H1 (cell line): ENCODE measurements around the gene UBALD1. TPM values are rescaled to one million over a fixed set of nuclear protein-coding genes. Genes with fewer than 3 reads are reported as not detected.

Experiments used
- CTCF ChIA-PET: fragments of 300-600 bp; sonication (Branson Sonifier 250); formaldehyde crosslinking; loops from one replicate; lab custom pipeline; 2021; ENCODE audit not compliant: partially characterized antibody; lab: Charles Lee
- POLR2A ChIA-PET: fragments of 300-600 bp; sonication (Branson Sonifier 250); formaldehyde crosslinking; loops from one replicate; lab custom pipeline; 2021; ENCODE audit warnings: inconsistent platforms; ENCODE audit not compliant: partially characterized antibody; lab: Charles Lee
- DNase-seq, 2 experiments: peaks; one replicate each; pipeline versions ENCODE4 v3.0.0 to v3.0.0-alpha.2; 2010 to 2022; ENCODE audit warnings: low spot score in 2 of 2, low read depth in 1 of 2, mixed read lengths in 1 of 2
- FAIRE-seq: peaks from 2 replicates; lab custom pipeline; 2011; peaks lifted over from hg19 to GRCh38; lab: Jason Lieb, UNC
- H2AFZ ChIP-seq: 2 replicates; pipeline ENCODE4 v1.8.1; 2012; ENCODE audit warnings: low read length, inconsistent platforms
- H2AK5ac ChIP-seq: 2 replicates; pipeline ENCODE4 v1.6.1; 2013; ENCODE audit warnings: low read depth, low read length
- H2BK120ac ChIP-seq: replicated peaks from 2 replicates; pipeline ENCODE3; 2013; ENCODE audit warnings: low read depth, low read length, inconsistent platforms
- H2BK12ac ChIP-seq: 2 replicates; pipeline ENCODE4 v1.6.1; 2013; ENCODE audit warnings: low read depth, low read length
- H2BK15ac ChIP-seq: 2 replicates; pipeline ENCODE4 v1.6.1; 2013; ENCODE audit warnings: low read length
- H2BK20ac ChIP-seq: 2 replicates; pipeline ENCODE4 v1.6.1; 2013; ENCODE audit warnings: low read length
- H2BK5ac ChIP-seq: 2 replicates; pipeline ENCODE4 v1.6.1; 2013; ENCODE audit warnings: low read depth, low read length
- H3K14ac ChIP-seq: 2 replicates; pipeline ENCODE4 v1.6.1; 2013; ENCODE audit warnings: inconsistent platforms; ENCODE audit not compliant: insufficient read length
- H3K18ac ChIP-seq: 2 replicates; pipeline ENCODE4 v1.6.1; 2013; ENCODE audit warnings: low read length; ENCODE audit errors: extremely low read depth
- H3K23ac ChIP-seq: 2 replicates; pipeline ENCODE4 v1.6.1; 2013; ENCODE audit warnings: inconsistent platforms; ENCODE audit not compliant: insufficient read length
- H3K23me2 ChIP-seq: 2 replicates; pipeline ENCODE4 v1.6.1; 2013; ENCODE audit warnings: low read depth, low read length
- H3K27ac ChIP-seq: 2 replicates; pipeline ENCODE4 v1.6.1; 2011; ENCODE audit warnings: low read depth, low read length, inconsistent platforms
- H3K27me3 ChIP-seq, 4 experiments: replicated peaks in 1 of 4; 1 replicate in 1 of 4; 2 replicates in 3 of 4; pipeline versions ENCODE4 v1.6.1 to v1.8.1; 2011 to 2013; ENCODE audit warnings: low read length in 3 of 4, mild to moderate bottlenecking in 3 of 4, inconsistent platforms in 2 of 4, mixed read lengths in 2 of 4, moderate library complexity in 1 of 4; ENCODE audit not compliant: control insufficient read depth in 3 of 4, insufficient read depth in 3 of 4; ENCODE audit errors: extremely low read depth in 1 of 4
- H3K36me3 ChIP-seq, 4 experiments: 2 replicates each; pipeline versions ENCODE4 v1.6.1 to v1.8.1; 2011 to 2013; ENCODE audit warnings: mild to moderate bottlenecking in 4 of 4, low read length in 3 of 4, moderate library complexity in 2 of 4, control low read depth in 1 of 4, inconsistent platforms in 1 of 4; ENCODE audit not compliant: insufficient read depth in 4 of 4, control insufficient read depth in 2 of 4
- H3K4ac ChIP-seq: replicated peaks from 2 replicates; pipeline ENCODE3; 2013; ENCODE audit warnings: low read length, low read depth, mixed read lengths, inconsistent platforms; ENCODE audit not compliant: insufficient read length
- H3K4me1 ChIP-seq, 4 experiments: replicated peaks in 1 of 4; 1 replicate in 1 of 4; 2 replicates in 3 of 4; pipeline versions ENCODE4 v1.6.1 to v1.8.1; 2011 to 2013; ENCODE audit warnings: low read length in 3 of 4, inconsistent platforms in 2 of 4, mixed read lengths in 1 of 4; ENCODE audit not compliant: insufficient read depth in 4 of 4, control insufficient read depth in 3 of 4
- H3K4me2 ChIP-seq, 2 experiments: 2 replicates each; pipeline versions ENCODE4 v1.6.1 to v1.8.1; 2011 to 2013; ENCODE audit warnings: low read depth in 2 of 2, low read length in 2 of 2, control low read depth in 1 of 2, inconsistent platforms in 1 of 2, mild to moderate bottlenecking in 1 of 2; ENCODE audit not compliant: insufficient read depth in 1 of 2
- H3K4me3 ChIP-seq, 4 experiments: fragments of 200-600, 300-600 bp in 1 of 4; sonication (generic), shearing (Covaris generic), sonication (Bioruptor Twin) in 1 of 4; 2 replicates each; pipeline versions ENCODE4 v1.5.1 to v1.8.1; 2011 to 2016; ENCODE audit warnings: low read length in 4 of 4, low read depth in 3 of 4, control low read depth in 2 of 4, inconsistent platforms in 2 of 4, mild to moderate bottlenecking in 2 of 4, mixed read lengths in 1 of 4, moderate library complexity in 1 of 4; ENCODE audit not compliant: insufficient read depth in 2 of 4; ENCODE audit errors: extremely low read depth in 1 of 4
- H3K56ac ChIP-seq: replicated peaks from 2 replicates; pipeline ENCODE3; 2013; ENCODE audit warnings: low read depth, mild to moderate bottlenecking, mixed read lengths, low read length, inconsistent platforms; ENCODE audit not compliant: insufficient read length
- H3K79me1 ChIP-seq: 2 replicates; pipeline ENCODE4 v1.6.1; 2013; ENCODE audit warnings: low read depth, low read length, control low read depth
- H3K79me2 ChIP-seq, 2 experiments: 2 replicates each; pipeline versions ENCODE4 v1.6.1 to v1.8.1; 2012 to 2013; ENCODE audit warnings: low read length in 2 of 2, mild to moderate bottlenecking in 2 of 2, inconsistent platforms in 1 of 2; ENCODE audit not compliant: insufficient read depth in 2 of 2, control insufficient read depth in 1 of 2
- H3K9ac ChIP-seq, 4 experiments: replicated peaks in 1 of 4; 1 replicate in 1 of 4; 2 replicates in 3 of 4; pipeline versions ENCODE4 v1.6.1 to v1.8.1; 2011 to 2013; ENCODE audit warnings: low read depth in 3 of 4, low read length in 3 of 4, control low read depth in 2 of 4, mild to moderate bottlenecking in 2 of 4, moderate library complexity in 2 of 4, inconsistent platforms in 1 of 4; ENCODE audit errors: extremely low read depth in 1 of 4
- H3K9me3 ChIP-seq, 2 experiments: 2 replicates each; pipeline versions ENCODE4 v1.6.1 to v1.8.1; 2012 to 2013; ENCODE audit warnings: mild to moderate bottlenecking in 2 of 2, moderate library complexity in 2 of 2, control low read depth in 1 of 2, inconsistent platforms in 1 of 2, low read depth in 1 of 2, low read length in 1 of 2, mixed read lengths in 1 of 2; ENCODE audit not compliant: insufficient read depth in 2 of 2
- H4K20me1 ChIP-seq, 2 experiments: replicated peaks in 1 of 2; 2 replicates each; pipeline versions ENCODE3 to v1.8.1; 2011 to 2013; ENCODE audit warnings: inconsistent platforms in 2 of 2, low read length in 2 of 2, mild to moderate bottlenecking in 1 of 2; ENCODE audit not compliant: insufficient read depth in 2 of 2, control insufficient read depth in 1 of 2
- H4K5ac ChIP-seq: 2 replicates; pipeline ENCODE4 v1.6.1; 2013; ENCODE audit warnings: low read length, low read depth, mixed read lengths, inconsistent platforms; ENCODE audit not compliant: insufficient read length
- H4K8ac ChIP-seq: 2 replicates; pipeline ENCODE4 v1.8.0; 2013; ENCODE audit warnings: mild to moderate bottlenecking, moderate library complexity, low read length, inconsistent platforms; ENCODE audit not compliant: insufficient read depth; ENCODE audit errors: extremely low read depth
- H4K91ac ChIP-seq: replicated peaks from 2 replicates; pipeline ENCODE3; 2013; ENCODE audit warnings: low read length, mixed read lengths, inconsistent platforms; ENCODE audit not compliant: insufficient read length
- BCL11A ChIP-seq, 2 experiments: IDR thresholded peaks; one replicate each; pipeline ENCODE4 v1.6.1; 2011; ENCODE audit warnings: low read depth in 2 of 2, low read length in 2 of 2, mild to moderate bottlenecking in 2 of 2
- CREB1 ChIP-seq: IDR thresholded peaks from 2 replicates; pipeline ENCODE4 v1.6.1; 2012; ENCODE audit warnings: inconsistent platforms
- GABPA ChIP-seq: IDR thresholded peaks from 2 replicates; pipeline ENCODE4 v1.6.1; 2011; ENCODE audit warnings: mild to moderate bottlenecking, low read length, moderate library complexity, borderline replicate concordance; ENCODE audit not compliant: insufficient read depth
- MAX ChIP-seq: IDR thresholded peaks from 2 replicates; pipeline ENCODE4 v1.6.1; 2012; ENCODE audit warnings: inconsistent platforms
- NANOG ChIP-seq: IDR thresholded peaks from 2 replicates; pipeline ENCODE4 v1.6.1; 2011; ENCODE audit warnings: low read length, low read depth, mild to moderate bottlenecking, inconsistent platforms; ENCODE audit not compliant: insufficient read depth, poor library complexity, severe bottlenecking
- POU5F1 ChIP-seq: IDR thresholded peaks from 2 replicates; pipeline ENCODE4 v1.6.1; 2011; ENCODE audit warnings: low read depth, mild to moderate bottlenecking, low read length, moderate library complexity
- RBBP5 ChIP-seq: IDR thresholded peaks from 2 replicates; pipeline ENCODE4 v1.7.1; 2012; ENCODE audit warnings: low read depth, mild to moderate bottlenecking, inconsistent platforms, low read length, moderate library complexity, borderline replicate concordance
- SIN3A ChIP-seq, 2 experiments: IDR thresholded peaks in 1 of 2; conservative IDR thresholded peaks in 1 of 2; 2 replicates each; pipeline ENCODE4 v1.6.1; 2011 to 2012; ENCODE audit warnings: low read length in 2 of 2, improper control_type of control experiment in 1 of 2, low read depth in 1 of 2, mild to moderate bottlenecking in 1 of 2
- TAF1 ChIP-seq: IDR thresholded peaks from 2 replicates; pipeline ENCODE4 v1.6.1; 2011; ENCODE audit warnings: mild to moderate bottlenecking, low read depth, low read length
- WGBS, 2 experiments: shearing (Covaris generic) in 1 of 2; methylation state at CpG; one replicate each; pipeline versions ENCODE4 v1.1.6 to v1.1.7; 2013 to 2015; ENCODE audit warnings: low lambda C conversion rate in 2 of 2, mixed read lengths in 2 of 2, inconsistent platforms in 1 of 2, low coverage in 1 of 2, missing lambda C conversion rate in 1 of 2; ENCODE audit not compliant: insufficient replicate concordance in 2 of 2, insufficient coverage in 1 of 2, insufficient read length in 1 of 2; ENCODE audit errors: extremely low coverage in 1 of 2, missing lambda C conversion rate in 1 of 2; 5-methylcytosine and 5-hydroxymethylcytosine counted together
- polyA plus RNA-seq, 7 experiments: library from polyadenylated mRNA; depleted of rRNA in 3 of 7; stranded (reverse) in 5 of 7; unstranded in 2 of 7; fragments of >200 nt in 5 of 7; fragments of 200-250 nt in 2 of 7; gene quantifications; 1 replicate in 5 of 7; 2 replicates in 1 of 7; 4 replicates in 1 of 7; pipeline versions ENCODE4 v1.2.1 to v1.2.3, GENCODE V29; 2011 to 2013; ENCODE audit warnings: missing spikeins in 2 of 7, mixed read lengths in 2 of 7
- total RNA-seq: library from RNA; stranded (reverse); fragmentation: NEBNext Ultra II Directional; extraction: Animal tissue kit (Norgen Biotek cat#: 25700); gene quantifications from 2 replicates; pipeline ENCODE4 v1.2.1, GENCODE V29; 2021
- TF ChIP-seq, protein P1 (sequence below): IDR thresholded peaks from 2 replicates; pipeline ENCODE4 v1.6.1; 2012; ENCODE audit warnings: low read length, inconsistent platforms

UBALD1 gene
- total and polyA plus RNA-seq, 2 of the 8 experiments (the other 6 are each of a cell fraction or from before 2014, with no cell fraction given) = 28.6 to 62.0 TPM

DNA sequence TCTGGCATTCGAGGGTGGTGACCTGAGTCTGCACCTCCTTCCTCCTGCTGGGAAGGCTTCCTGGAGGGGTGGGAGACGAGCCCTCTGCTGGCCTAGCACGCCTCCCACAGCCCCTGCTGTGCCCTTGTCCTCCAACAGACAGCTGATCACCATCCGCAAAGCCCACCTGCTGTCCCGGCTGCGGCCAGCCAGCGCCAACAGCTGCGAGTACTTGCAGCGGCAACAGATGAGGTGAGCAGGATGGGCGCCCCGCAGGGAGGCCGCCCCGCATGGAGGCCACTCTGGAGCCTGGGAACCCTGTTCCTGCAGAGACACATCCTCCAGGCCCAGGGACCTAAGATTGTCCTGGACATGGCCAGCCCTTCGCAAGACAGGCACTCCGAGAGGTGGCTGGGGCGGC, 21.6 kb downstream of the UBALD1 start:
- H4K8ac ChIP-seq = peak overlapping the region; percentile 38; the same call in 1 of the 2 replicates
- no peaks in the 10 kb centered on the region; a peak in 1 of 7 replicates for H3K27me3 ChIP-seq
- peaks cover 5 to 7% of the 10 kb centered on the region in 2 experiments; a peak in 3 of 4 replicates for H3K9me3 ChIP-seq
- H3K27ac ChIP-seq = no peak overlapping the region
- H3K56ac ChIP-seq = no peak overlapping the region
- 36% methylated on average over 10 of the region's 16 CpGs; no CpG with 5 or more reads in 1 of the 2 experiments for WGBS, 2 experiments
- peak; percentile 49 to 71 for DNase-seq
- H2BK120ac ChIP-seq = no peak overlapping the region
- 0 out of 2 replicates have a peak overlapping the region, but pooled peaks have one; percentile 80 for H2BK20ac ChIP-seq
- peak overlapping the region; percentile 68; the same call in 1 of the 2 replicates for H2BK12ac ChIP-seq
- ChIA-PET POLR2A (interaction anchor here (0.7 to 12.8 kb wide), 6 partner anchors 9 to 70 kb away, joined by 3 to 126 read pairs (median 3); partner anchors contain the start of genes CDIP1 and UBALD1), CTCF (interaction anchor here (0.9 to 8.9 kb wide), 9 partner anchors 9 to 83 kb away, joined by 3 to 157 read pairs (median 5); no protein-coding TSS in a partner anchor)
- H3K36me3 ChIP-seq = no peaks in the 10 kb centered on the region
- 0 out of 2 replicates have a peak overlapping the region, but pooled peaks have one; percentile 60 for H2AK5ac ChIP-seq
- peak overlapping the region; percentile 81; the same call in 1 of the 2 replicates for H2BK15ac ChIP-seq
- no peak overlapping the region for H3K9ac ChIP-seq
- H3K23me2 ChIP-seq = no peaks in the 10 kb centered on the region
- H3K4ac ChIP-seq = peak overlapping the region; percentile 34
- no peaks in the 10 kb centered on the region for H4K20me1 ChIP-seq
- 0 out of 2 replicates have a peak overlapping the region, but pooled peaks have one; percentile 56 for H2BK5ac ChIP-seq
- peak overlapping the region; percentile 23 to 37; a peak in 2 of 4 replicates for H3K4me2 ChIP-seq
- H3K79me2 ChIP-seq = no peaks in the 10 kb centered on the region
- H3K14ac ChIP-seq = no peak overlapping the region
- FAIRE-seq = no peak
- H3K4me1 ChIP-seq = peaks cover 0 to 18% (median 10%) of the 10 kb centered on the region in 4 experiments; a peak in 6 of 7 replicates
- peak overlapping the region; percentile 62 for H4K91ac ChIP-seq
- H3K4me3 ChIP-seq = no peak overlapping the region
- H4K5ac ChIP-seq = no peak overlapping the region
- no peaks in the 10 kb centered on the region for H3K79me1 ChIP-seq
- no peak overlapping the region for H3K23ac ChIP-seq
- H2AFZ ChIP-seq = no peak overlapping the region
- H3K18ac ChIP-seq = peak overlapping the region; percentile 60
- TF ChIP-seq TAF1 = no peak
- TF ChIP-seq, protein P1, sequence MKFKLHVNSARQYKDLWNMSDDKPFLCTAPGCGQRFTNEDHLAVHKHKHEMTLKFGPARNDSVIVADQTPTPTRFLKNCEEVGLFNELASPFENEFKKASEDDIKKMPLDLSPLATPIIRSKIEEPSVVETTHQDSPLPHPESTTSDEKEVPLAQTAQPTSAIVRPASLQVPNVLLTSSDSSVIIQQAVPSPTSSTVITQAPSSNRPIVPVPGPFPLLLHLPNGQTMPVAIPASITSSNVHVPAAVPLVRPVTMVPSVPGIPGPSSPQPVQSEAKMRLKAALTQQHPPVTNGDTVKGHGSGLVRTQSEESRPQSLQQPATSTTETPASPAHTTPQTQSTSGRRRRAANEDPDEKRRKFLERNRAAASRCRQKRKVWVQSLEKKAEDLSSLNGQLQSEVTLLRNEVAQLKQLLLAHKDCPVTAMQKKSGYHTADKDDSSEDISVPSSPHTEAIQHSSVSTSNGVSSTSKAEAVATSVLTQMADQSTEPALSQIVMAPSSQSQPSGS = no peak
- TF ChIP-seq CREB1 = no peak
- no peak for TF ChIP-seq MAX
- no peak for TF ChIP-seq BCL11A (IDR thresholded peaks at IDR 0.05; ENCODE audit: low read depth in 2 of 2, low read length in 2 of 2)
- 0 out of 4 replicates have a peak, but pooled peaks of 1 of the 2 experiments have one; percentile 51 for TF ChIP-seq SIN3A (conservative IDR thresholded peaks at IDR 0.05 in 1 of 2, IDR thresholded peaks at IDR 0.05 in 1 of 2; ENCODE audit: low read depth in 1 of 2, low read length in 2 of 2)
- no peak for TF ChIP-seq RBBP5
- no peak for TF ChIP-seq POU5F1
- TF ChIP-seq NANOG = peak; percentile 21
- TF ChIP-seq GABPA = peak; percentile 32; the same call in 1 of the 2 replicates
